Measurements from ENCODE around the gene CTNNBL1.

GRCh38 chr20:37757550-37757949 lies 63.7 kb downstream of the CTNNBL1 start:
- TF ChIP-seq CTCF (IDR thresholded peaks at IDR 0.05) (no peak), POLR2A (IDR thresholded peaks at IDR 0.05) (no peak)
